Stomach smooth muscle (tissue), 2 donors: Measurements from ENCODE around the gene PLA2G2C.
"Not testable (repeated sequence)": the region's sequence is repeated elsewhere in the genome, so short reads cannot be mapped to it uniquely, and the experiment has no call there.

Experiments used
- H3K27ac ChIP-seq: one replicate; pipeline ENCODE4 v1.7.0; 2013; ENCODE audit warnings: mild to moderate bottlenecking, low read length, inconsistent platforms
- H3K27me3 ChIP-seq, 2 donors: one replicate each; pipeline ENCODE4 v1.7.0; 2013; ENCODE audit warnings: low read length in 2 of 2; ENCODE audit not compliant: insufficient read depth in 2 of 2, control insufficient read depth in 1 of 2
- H3K36me3 ChIP-seq, 2 donors: one replicate each; pipeline ENCODE4 v1.7.0; 2013; ENCODE audit warnings: low read length in 2 of 2; ENCODE audit not compliant: control insufficient read depth in 2 of 2, insufficient read depth in 2 of 2
- H3K4me1 ChIP-seq: one replicate; pipeline ENCODE4 v1.7.0; 2013; ENCODE audit warnings: low read length; ENCODE audit not compliant: control insufficient read depth, insufficient read depth
- H3K4me3 ChIP-seq, 2 donors: one replicate each; pipeline ENCODE4 v1.7.0; 2013; ENCODE audit warnings: low read length in 2 of 2
- H3K9ac ChIP-seq, 2 donors: one replicate each; pipeline ENCODE4 v1.7.0; 2013; ENCODE audit warnings: low read length in 2 of 2, mild to moderate bottlenecking in 1 of 2
- H3K9me3 ChIP-seq, 2 donors: one replicate each; pipeline ENCODE4 v1.7.0; 2013; ENCODE audit warnings: low read length in 2 of 2; ENCODE audit not compliant: control insufficient read depth in 2 of 2
- donor health status: healthy.
- donor health status: Pancreatic carcinoma.

Gene PLA2G2C, protein sequence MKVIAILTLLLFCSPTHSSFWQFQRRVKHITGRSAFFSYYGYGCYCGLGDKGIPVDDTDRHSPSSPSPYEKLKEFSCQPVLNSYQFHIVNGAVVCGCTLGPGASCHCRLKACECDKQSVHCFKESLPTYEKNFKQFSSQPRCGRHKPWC

DNA sequence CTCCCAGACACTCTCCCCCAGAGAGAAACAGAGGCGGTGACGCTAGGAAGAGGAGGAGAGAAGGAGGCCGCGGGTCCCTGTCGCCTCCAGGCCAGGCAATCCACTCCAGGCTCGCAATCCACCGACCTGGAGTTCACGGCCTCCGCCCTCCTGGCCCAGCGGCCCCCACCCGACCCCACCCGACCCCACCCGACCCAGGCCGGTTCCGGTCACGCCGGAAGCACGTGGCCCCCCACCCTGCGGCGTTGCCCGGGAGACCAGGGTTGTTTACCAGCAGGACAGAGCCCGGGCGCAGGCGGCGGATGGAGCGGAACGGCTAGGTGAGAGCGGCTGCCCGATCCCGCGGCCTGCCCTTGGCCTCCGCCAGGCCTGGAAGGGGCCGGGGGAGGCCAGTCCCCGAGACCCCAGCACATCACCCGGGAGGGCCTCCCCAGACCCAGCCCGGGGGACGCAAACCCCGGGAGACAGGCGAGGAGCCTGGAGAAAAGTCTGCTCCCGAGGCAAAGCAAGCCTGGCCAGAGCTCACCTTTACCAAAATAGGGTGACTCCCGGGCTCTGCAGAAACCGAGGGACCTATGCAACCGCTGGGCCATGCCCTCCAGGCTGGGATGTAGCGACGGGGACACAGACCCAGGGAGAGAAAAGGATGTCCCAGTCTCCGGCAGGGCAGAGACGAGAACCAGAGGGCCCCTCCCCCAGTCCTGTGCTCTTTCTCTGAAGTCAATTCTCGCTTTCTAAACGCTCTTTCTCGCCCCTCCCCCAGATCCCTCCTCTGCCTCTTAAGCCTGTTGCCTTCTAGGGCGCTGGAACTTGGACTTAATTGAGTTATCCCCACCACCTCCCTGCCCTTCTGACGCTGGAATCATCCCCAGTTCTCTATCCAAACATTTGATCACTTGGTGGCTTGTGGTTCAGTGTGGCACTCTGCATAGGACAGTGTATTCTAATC, at the start of gene PLA2G2C, which contains the start of gene UBXN10:
Gene PLA2G2C (minus strand): TSS at position 685 of the 949 bp plus-strand sequence. CDS start 9,155 bp downstream, outside the sequence.
Gene UBXN10 (plus strand): TSS at position 263 of the 949 bp plus-strand sequence. CDS start 4,466 bp downstream, outside the sequence.
- Histone ChIP-seq H3K9me3 (no peaks in the 10 kb centered on the region), H3K27ac (peak within 1 kb of the TSS; percentile 97), H3K4me3 (peak within 1 kb of the TSS; percentile 78 to 79), H3K4me1 (peaks cover 62% of the 10 kb centered on the region), H3K27me3 (peaks cover 0 to 2% of the 10 kb centered on the region in 2 donors), H3K9ac (peak within 1 kb of the TSS; percentile 91 to 94), H3K36me3 (no peaks in the 10 kb centered on the region)

DNA sequence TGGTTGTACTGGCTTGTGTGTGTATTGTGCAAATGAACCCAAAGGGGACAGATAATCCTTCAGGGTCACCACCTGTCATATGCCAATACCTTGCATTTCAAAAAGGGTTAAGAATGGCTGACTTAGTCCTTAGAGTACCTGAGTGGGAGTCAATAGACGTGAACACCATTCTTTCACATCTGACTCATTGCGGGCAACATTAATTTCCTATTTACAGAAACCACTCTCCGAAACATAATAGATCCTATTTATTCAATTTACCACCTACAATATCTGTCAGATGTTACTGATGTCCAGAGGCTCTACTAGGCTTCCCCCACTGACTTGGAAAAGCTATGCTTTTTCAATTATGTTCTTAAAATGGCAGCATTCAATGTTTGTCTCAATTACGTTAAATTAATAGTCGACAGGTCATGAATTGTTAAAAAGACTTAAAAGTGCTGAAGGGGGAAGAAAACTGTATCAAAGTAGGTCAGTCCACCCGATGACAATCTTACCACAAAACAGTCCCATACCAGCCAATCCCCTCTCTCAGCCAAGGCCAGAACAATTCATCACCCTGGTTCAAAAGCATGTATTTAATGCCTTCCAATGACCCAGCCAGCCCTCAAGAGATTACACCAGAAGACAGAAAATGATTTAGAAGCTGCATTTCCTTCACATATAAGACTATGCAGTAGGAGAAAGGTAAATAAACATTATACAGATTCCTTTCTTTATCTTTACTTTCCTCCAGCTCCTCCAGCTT, 48.6 kb upstream of the PLA2G2C start:
- H3K4me3 ChIP-seq, result no peak overlapping the region
- H3K9me3 ChIP-seq, result no peaks in the 10 kb centered on the region
- no peaks in the 10 kb centered on the region for H3K4me1 ChIP-seq
- H3K9ac ChIP-seq, result no peak overlapping the region
- no peaks in the 10 kb centered on the region for H3K36me3 ChIP-seq
- H3K27ac ChIP-seq, result no peak overlapping the region
- H3K27me3 ChIP-seq, result peaks cover 8 to 34% of the 10 kb centered on the region in 2 donors

GRCh38 chr1:20233866-20234265, 47.5 kb upstream of the PLA2G2C start:
- peaks cover 8 to 40% of the 10 kb centered on the region in 2 donors for H3K27me3 ChIP-seq
- H3K4me3 ChIP-seq, result no peak overlapping the region
- H3K9ac ChIP-seq, result no peak overlapping the region
- H3K4me1 ChIP-seq, result no peaks in the 10 kb centered on the region
- no peaks in the 10 kb centered on the region for H3K9me3 ChIP-seq
- H3K36me3 ChIP-seq, result no peaks in the 10 kb centered on the region
- H3K27ac ChIP-seq, result no peak overlapping the region

- Histone ChIP-seq H3K4me1 (no peaks in the 10 kb centered on the region), H3K27me3 (peaks cover 9 to 39% of the 10 kb centered on the region in 2 donors), H3K9ac (no peak overlapping the region), H3K4me3 (no peak overlapping the region), H3K9me3 (no peaks in the 10 kb centered on the region), H3K27ac (no peak overlapping the region), H3K36me3 (no peaks in the 10 kb centered on the region)
These were observed 47.1 kb upstream of the PLA2G2C start for GRCh38 chr1:20233394-20233793.

GRCh38 chr1:20232564-20232963, 46.2 kb upstream of the PLA2G2C start:
- not testable (repeated sequence) for H3K9ac ChIP-seq, H3K4me1 ChIP-seq, H3K4me3 ChIP-seq, H3K27ac ChIP-seq, H3K9me3 ChIP-seq, H3K36me3 ChIP-seq
- H3K27me3 ChIP-seq, result peaks cover 17 to 40% of the 10 kb centered on the region in 2 donors

DNA sequence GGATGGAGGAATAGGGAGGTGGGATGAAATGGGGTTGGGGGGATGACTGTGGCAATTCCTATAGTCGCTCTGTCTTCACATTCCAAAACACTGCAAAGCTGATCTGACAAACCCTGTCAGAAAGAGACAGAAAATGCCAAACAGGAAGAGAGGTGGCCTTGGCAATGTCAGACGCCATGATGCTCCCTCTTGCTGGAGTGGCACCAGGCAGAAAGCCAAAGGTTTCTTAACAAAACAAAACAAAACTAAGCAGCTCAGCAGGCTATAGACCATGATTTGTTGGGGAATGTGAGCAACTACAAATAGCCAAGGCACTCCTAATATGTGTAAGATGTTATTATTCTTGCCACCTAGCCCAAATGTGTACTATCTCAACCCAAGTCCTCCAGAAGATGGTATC, 42.9 kb upstream of the PLA2G2C start:
- H3K4me3 ChIP-seq, result no peak overlapping the region
- no peaks in the 10 kb centered on the region for H3K36me3 ChIP-seq
- no peaks in the 10 kb centered on the region for H3K4me1 ChIP-seq
- no peak overlapping the region for H3K27ac ChIP-seq
- H3K9me3 ChIP-seq, result no peaks in the 10 kb centered on the region
- H3K27me3 ChIP-seq, result peaks cover 21 to 28% of the 10 kb centered on the region in 2 donors
- no peak overlapping the region for H3K9ac ChIP-seq

GRCh38 chr1:20228314-20228825, 42.1 kb upstream of the PLA2G2C start:
- Histone ChIP-seq H3K4me3 (no peak overlapping the region), H3K9ac (no peak overlapping the region), H3K27me3 (peaks cover 19 to 29% of the 10 kb centered on the region in 2 donors), H3K4me1 (no peaks in the 10 kb centered on the region), H3K36me3 (no peaks in the 10 kb centered on the region), H3K9me3 (no peaks in the 10 kb centered on the region), H3K27ac (no peak overlapping the region)

GRCh38 chr1:20227704-20228103, 41.4 kb upstream of the PLA2G2C start:
- no peaks in the 10 kb centered on the region for H3K9me3 ChIP-seq
- no peaks in the 10 kb centered on the region for H3K4me1 ChIP-seq
- H3K27ac ChIP-seq, result no peak overlapping the region
- H3K9ac ChIP-seq, result no peak overlapping the region
- H3K4me3 ChIP-seq, result no peak overlapping the region
- H3K36me3 ChIP-seq, result no peaks in the 10 kb centered on the region
- H3K27me3 ChIP-seq, result peaks cover 22 to 30% of the 10 kb centered on the region in 2 donors

GRCh38 chr1:20224546-20224945, 38.2 kb upstream of the PLA2G2C start:
- Histone ChIP-seq H3K4me1 (no peaks in the 10 kb centered on the region), H3K27ac (no peak overlapping the region), H3K9ac (no peak overlapping the region), H3K27me3 (peaks cover 22 to 27% of the 10 kb centered on the region in 2 donors), H3K9me3 (no peaks in the 10 kb centered on the region), H3K36me3 (no peaks in the 10 kb centered on the region), H3K4me3 (no peak overlapping the region)
